Smooth muscle cell (in vitro differentiated cells): ENCODE measurements around the gene TRIP4. TPM values are rescaled to one million over a fixed set of nuclear protein-coding genes. Genes with fewer than 3 reads are reported as not detected.

Experiments used
- DNase-seq: peaks from one replicate; lab custom pipeline; 2025; ENCODE audit not compliant: unreplicated experiment; lab: John Stamatoyannopoulos, UW
- H2AFZ ChIP-seq: fragments of 200-600 bp; sonication (generic); 2 replicates; pipeline ENCODE4 v1.6.0; 2016; ENCODE audit warnings: antibody characterized with exemption, low read depth, mild to moderate bottlenecking
- H3F3A ChIP-seq: fragments of 200-600 bp; sonication (generic); 2 replicates; pipeline ENCODE4 v1.6.0; 2017; ENCODE audit warnings: antibody characterized with exemption, low read depth
- H3K27ac ChIP-seq: fragments of 200-600 bp; sonication (generic); 2 replicates; pipeline ENCODE4 v1.5.1; 2016; ENCODE audit warnings: low read depth, mild to moderate bottlenecking
- H3K27me3 ChIP-seq: fragments of 200-600 bp; sonication (generic); 2 replicates; pipeline ENCODE4 v1.6.1; 2016; ENCODE audit warnings: low read depth, mild to moderate bottlenecking
- H3K36me3 ChIP-seq: fragments of 200-600 bp; sonication (generic); 2 replicates; pipeline ENCODE4 v1.5.1; 2016; ENCODE audit warnings: low read depth
- H3K4me1 ChIP-seq: fragments of 200-600 bp; sonication (generic); 2 replicates; pipeline ENCODE4 v1.5.1; 2016; ENCODE audit warnings: low read depth
- H3K4me2 ChIP-seq: fragments of 200-600 bp; sonication (generic); 2 replicates; pipeline ENCODE4 v1.6.0; 2016; ENCODE audit warnings: mild to moderate bottlenecking
- H3K4me3 ChIP-seq: fragments of 200-600 bp; sonication (generic); 2 replicates; pipeline ENCODE4 v1.5.1; 2016; ENCODE audit warnings: mild to moderate bottlenecking
- H3K79me2 ChIP-seq: fragments of 200-600 bp; sonication (generic); 2 replicates; pipeline ENCODE4 v1.6.0; 2016; ENCODE audit warnings: low read depth, mild to moderate bottlenecking
- H3K9ac ChIP-seq: fragments of 200-600 bp; sonication (generic); 2 replicates; pipeline ENCODE4 v1.6.0; 2016; ENCODE audit warnings: low read depth
- H3K9me3 ChIP-seq: fragments of 200-600 bp; sonication (generic); replicated peaks from 2 replicates; pipeline ENCODE4 v1.5.1; 2016; ENCODE audit warnings: low read depth
- H4K20me1 ChIP-seq: fragments of 200-600 bp; sonication (generic); 2 replicates; pipeline ENCODE4 v1.6.0; 2016; ENCODE audit warnings: low read depth
- CTCF ChIP-seq: fragments of 200-600 bp; sonication (generic); IDR thresholded peaks from 2 replicates; pipeline ENCODE4 v1.5.1; 2017; ENCODE audit warnings: borderline replicate concordance, mild to moderate bottlenecking, antibody characterized with exemption; ENCODE audit not compliant: insufficient read depth, poor library complexity, severe bottlenecking
- WGBS: methylation state at CpG from one replicate; pipeline ENCODE4 v1.1.7; 2016; ENCODE audit warnings: low lambda C conversion rate; 5-methylcytosine and 5-hydroxymethylcytosine counted together
- polyA plus RNA-seq: library from polyadenylated mRNA; unstranded; fragments of >200 nt; fragmentation: Nextera tagmentation; extraction: Ambion mirVana; gene quantifications from 2 replicates; pipeline ENCODE4 v1.2.1, GENCODE V29; 2016
- total RNA-seq: library from RNA; depleted of rRNA; stranded (reverse); fragments of >200 nt; gene quantifications from 2 replicates; pipeline ENCODE4 v1.2.3, GENCODE V29; 2014

The TRIP4 gene
- total and polyA plus RNA-seq, 2 experiments from 2014 or later: 15.0 to 22.4 TPM

GRCh38 chr15:64447536-64448315 is 60.1 kb downstream of the TRIP4 start:
- Histone ChIP-seq H3K4me1 (peaks cover 17% of the 10 kb centered on the region), H3K36me3 (no peaks in the 10 kb centered on the region), H3K4me3 (no peak overlapping the region), H3K27ac (no peak overlapping the region), H3F3A (no peaks in the 10 kb centered on the region), H2AFZ (no peak overlapping the region), H4K20me1 (peaks cover 20% of the 10 kb centered on the region), H3K9ac (no peak overlapping the region), H3K4me2 (no peak overlapping the region), H3K9me3 (no peaks in the 10 kb centered on the region), H3K27me3 (no peaks in the 10 kb centered on the region), H3K79me2 (no peaks in the 10 kb centered on the region)
- WGBS: 98% methylated on average over 6 of the region's 6 CpGs
- TF ChIP-seq CTCF: no peak
- DNase-seq: no peak

DNA sequence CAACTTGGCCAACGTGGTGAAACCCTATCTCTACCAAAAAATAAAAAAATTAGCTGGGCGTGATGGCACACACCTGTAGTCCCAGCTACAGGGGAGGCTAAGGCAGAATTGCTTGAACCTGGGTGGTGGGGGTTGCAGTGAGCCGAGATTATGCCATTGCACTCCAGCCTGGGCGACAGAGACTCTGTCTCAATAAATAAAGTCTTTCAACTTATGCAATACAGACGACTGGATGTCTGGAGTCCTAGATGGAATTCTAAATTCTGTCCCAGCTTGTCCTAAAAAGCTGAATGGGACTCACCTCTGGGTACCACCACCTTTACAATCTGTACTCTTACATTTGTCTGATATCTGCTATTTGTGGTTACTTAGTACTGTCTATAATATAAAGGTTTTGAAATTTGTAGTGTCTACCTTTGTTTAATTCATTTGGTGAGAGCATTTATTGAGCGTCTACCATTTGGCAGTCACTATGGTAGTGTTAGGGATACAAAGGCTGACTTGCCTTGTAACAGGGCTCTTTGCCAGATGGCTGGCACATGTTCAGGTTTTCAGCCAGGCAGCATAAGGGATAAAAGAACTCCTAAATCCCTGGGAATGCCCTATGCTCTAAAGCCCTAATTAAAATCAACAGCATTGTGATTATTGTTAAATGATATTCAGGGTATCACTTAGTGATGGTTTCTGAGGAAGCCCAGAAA is 65.5 kb downstream of the TRIP4 start:
- Histone ChIP-seq H3K27me3 (no peaks in the 10 kb centered on the region), H3K36me3 (no peaks in the 10 kb centered on the region), H3K9ac (no peak overlapping the region), H4K20me1 (peaks cover 9% of the 10 kb centered on the region), H3K4me1 (peaks cover 37% of the 10 kb centered on the region), H3K9me3 (no peaks in the 10 kb centered on the region), H2AFZ (no peak overlapping the region), H3F3A (peaks cover 5% of the 10 kb centered on the region), H3K4me3 (no peak overlapping the region), H3K79me2 (no peaks in the 10 kb centered on the region), H3K27ac (no peak overlapping the region), H3K4me2 (no peak overlapping the region)
- no peak for DNase-seq
- TF ChIP-seq CTCF: no peak
- 93% methylated on average over 6 of the region's 6 CpGs for WGBS

- 100% methylated on average over 1 of the region's 1 CpG for WGBS
- no peaks in the 10 kb centered on the region for H3K9me3 ChIP-seq
- H3K4me3 ChIP-seq: no peak overlapping the region
- no peaks in the 10 kb centered on the region for H3K79me2 ChIP-seq
- no peak for DNase-seq
- no peak overlapping the region for H3K4me2 ChIP-seq
- H3K27me3 ChIP-seq: no peaks in the 10 kb centered on the region
- peaks cover 9% of the 10 kb centered on the region for H4K20me1 ChIP-seq
- no peak for TF ChIP-seq CTCF
- H3K27ac ChIP-seq: no peak overlapping the region
- H3F3A ChIP-seq: peaks cover 5% of the 10 kb centered on the region
- no peak overlapping the region for H2AFZ ChIP-seq
- H3K9ac ChIP-seq: no peak overlapping the region
- peaks cover 37% of the 10 kb centered on the region for H3K4me1 ChIP-seq
- no peaks in the 10 kb centered on the region for H3K36me3 ChIP-seq
Measured at GRCh38 chr15:64453689-64454037, 66.0 kb downstream of the TRIP4 start.
